ENCODE data around the gene DFFB.
A peak's percentile ranks its signal among the peaks of the same experiment; 100 is the strongest.

Gene DFFB

GRCh38 chr1:3892748-3893147, 35.5 kb downstream of the DFFB start:
- no peaks in the 10 kb centered on the region for H3K36me3 ChIP-seq (ENCODE audit: control insufficient read depth, insufficient read depth, low read length)
- no peak overlapping the region for H3K4me3 ChIP-seq (ENCODE audit: low read length)
- no peaks in the 10 kb centered on the region for H3K9me3 ChIP-seq (ENCODE audit: control insufficient read depth, low read length)
- no peaks in the 10 kb centered on the region for H3K4me1 ChIP-seq (ENCODE audit: control insufficient read depth, insufficient read depth, low read length)
- H3K9ac ChIP-seq (ENCODE audit: low read length) = no peak overlapping the region
- no peaks in the 10 kb centered on the region for H3K27me3 ChIP-seq (ENCODE audit: control insufficient read depth, insufficient read depth, low read length)

- no peaks in the 10 kb centered on the region for H3K4me1 ChIP-seq (ENCODE audit: control insufficient read depth, insufficient read depth, low read length)
- H3K9me3 ChIP-seq (ENCODE audit: control insufficient read depth, low read length) = no peaks in the 10 kb centered on the region
- H3K9ac ChIP-seq (ENCODE audit: low read length) = no peak overlapping the region
- H3K4me3 ChIP-seq (ENCODE audit: low read length) = no peak overlapping the region
- no peaks in the 10 kb centered on the region for H3K36me3 ChIP-seq (ENCODE audit: control insufficient read depth, insufficient read depth, low read length)
- H3K27me3 ChIP-seq (ENCODE audit: control insufficient read depth, insufficient read depth, low read length) = no peaks in the 10 kb centered on the region
These were observed 35.9 kb downstream of the DFFB start for GRCh38 chr1:3893190-3893589.

GRCh38 chr1:3894626-3895278, 37.5 kb downstream of the DFFB start:
- Histone ChIP-seq H3K9me3 (ENCODE audit: control insufficient read depth, low read length) (no peaks in the 10 kb centered on the region), H3K4me1 (ENCODE audit: control insufficient read depth, insufficient read depth, low read length) (peaks cover 5% of the 10 kb centered on the region), H3K4me3 (ENCODE audit: low read length) (no peak overlapping the region), H3K36me3 (ENCODE audit: control insufficient read depth, insufficient read depth, low read length) (no peaks in the 10 kb centered on the region), H3K27me3 (ENCODE audit: control insufficient read depth, insufficient read depth, low read length) (no peaks in the 10 kb centered on the region), H3K9ac (ENCODE audit: low read length) (no peak overlapping the region)

GRCh38 chr1:3895279-3895950, 38.1 kb downstream of the DFFB start:
- Histone ChIP-seq H3K36me3 (ENCODE audit: control insufficient read depth, insufficient read depth, low read length) (no peaks in the 10 kb centered on the region), H3K9ac (ENCODE audit: low read length) (no peak overlapping the region), H3K27me3 (ENCODE audit: control insufficient read depth, insufficient read depth, low read length) (no peaks in the 10 kb centered on the region), H3K4me3 (ENCODE audit: low read length) (no peak overlapping the region), H3K9me3 (ENCODE audit: control insufficient read depth, low read length) (no peaks in the 10 kb centered on the region), H3K4me1 (ENCODE audit: control insufficient read depth, insufficient read depth, low read length) (peaks cover 5% of the 10 kb centered on the region)

- Histone ChIP-seq H3K36me3 (ENCODE audit: control insufficient read depth, insufficient read depth, low read length) (no peaks in the 10 kb centered on the region), H3K4me1 (ENCODE audit: control insufficient read depth, insufficient read depth, low read length) (peaks cover 5% of the 10 kb centered on the region), H3K4me3 (ENCODE audit: low read length) (no peak overlapping the region), H3K27me3 (ENCODE audit: control insufficient read depth, insufficient read depth, low read length) (no peaks in the 10 kb centered on the region), H3K9me3 (ENCODE audit: control insufficient read depth, low read length) (no peaks in the 10 kb centered on the region), H3K9ac (ENCODE audit: low read length) (no peak overlapping the region)
These were observed 38.7 kb downstream of the DFFB start for GRCh38 chr1:3895951-3896325.

GRCh38 chr1:3896396-3897000, 39.2 kb downstream of the DFFB start:
- Histone ChIP-seq H3K4me1 (ENCODE audit: control insufficient read depth, insufficient read depth, low read length) (peaks cover 5% of the 10 kb centered on the region), H3K9ac (ENCODE audit: low read length) (no peak overlapping the region), H3K9me3 (ENCODE audit: control insufficient read depth, low read length) (no peaks in the 10 kb centered on the region), H3K27me3 (ENCODE audit: control insufficient read depth, insufficient read depth, low read length) (no peaks in the 10 kb centered on the region), H3K36me3 (ENCODE audit: control insufficient read depth, insufficient read depth, low read length) (no peaks in the 10 kb centered on the region), H3K4me3 (ENCODE audit: low read length) (no peak overlapping the region)

- Histone ChIP-seq H3K36me3 (ENCODE audit: control insufficient read depth, insufficient read depth, low read length) (no peaks in the 10 kb centered on the region), H3K4me3 (ENCODE audit: low read length) (no peak overlapping the region), H3K4me1 (ENCODE audit: control insufficient read depth, insufficient read depth, low read length) (peaks cover 11% of the 10 kb centered on the region), H3K9ac (ENCODE audit: low read length) (no peak overlapping the region), H3K27me3 (ENCODE audit: control insufficient read depth, insufficient read depth, low read length) (no peaks in the 10 kb centered on the region), H3K9me3 (ENCODE audit: control insufficient read depth, low read length) (no peaks in the 10 kb centered on the region)
These were observed 41.1 kb downstream of the DFFB start for GRCh38 chr1:3898475-3898735.

GRCh38 chr1:3898994-3899753, 41.9 kb downstream of the DFFB start:
- Histone ChIP-seq H3K4me3 (ENCODE audit: low read length) (peak overlapping the region; percentile 84), H3K4me1 (ENCODE audit: control insufficient read depth, insufficient read depth, low read length) (peaks cover 14% of the 10 kb centered on the region), H3K36me3 (ENCODE audit: control insufficient read depth, insufficient read depth, low read length) (no peaks in the 10 kb centered on the region), H3K9me3 (ENCODE audit: control insufficient read depth, low read length) (no peaks in the 10 kb centered on the region), H3K9ac (ENCODE audit: low read length) (peak overlapping the region; percentile 88), H3K27me3 (ENCODE audit: control insufficient read depth, insufficient read depth, low read length) (no peaks in the 10 kb centered on the region)

- H3K36me3 ChIP-seq (ENCODE audit: control insufficient read depth, insufficient read depth, low read length) = no peaks in the 10 kb centered on the region
- H3K27me3 ChIP-seq (ENCODE audit: control insufficient read depth, insufficient read depth, low read length) = no peaks in the 10 kb centered on the region
- H3K4me3 ChIP-seq (ENCODE audit: low read length) = peak overlapping the region; percentile 84
- peaks cover 14% of the 10 kb centered on the region for H3K4me1 ChIP-seq (ENCODE audit: control insufficient read depth, insufficient read depth, low read length)
- H3K9me3 ChIP-seq (ENCODE audit: control insufficient read depth, low read length) = no peaks in the 10 kb centered on the region
- H3K9ac ChIP-seq (ENCODE audit: low read length) = peak overlapping the region; percentile 88
These were observed 42.5 kb downstream of the DFFB start for GRCh38 chr1:3899754-3900149.

GRCh38 chr1:3900150-3900968, 43.1 kb downstream of the DFFB start, which contains the start of gene C1orf174:
C1orf174 (minus strand) TSS chr1:3900272; CDS start chr1:3900186, 86 bp downstream.
- Histone ChIP-seq H3K9ac (ENCODE audit: low read length) (peak within 1 kb of the TSS; percentile 88), H3K4me3 (ENCODE audit: low read length) (peak within 1 kb of the TSS; percentile 94), H3K9me3 (ENCODE audit: control insufficient read depth, low read length) (no peaks in the 10 kb centered on the region), H3K36me3 (ENCODE audit: control insufficient read depth, insufficient read depth, low read length) (no peaks in the 10 kb centered on the region), H3K4me1 (ENCODE audit: control insufficient read depth, insufficient read depth, low read length) (peaks cover 14% of the 10 kb centered on the region), H3K27me3 (ENCODE audit: control insufficient read depth, insufficient read depth, low read length) (no peaks in the 10 kb centered on the region)

GRCh38 chr1:3900969-3901529, 43.8 kb downstream of the DFFB start:
- H3K4me1 ChIP-seq (ENCODE audit: control insufficient read depth, insufficient read depth, low read length) = peaks cover 14% of the 10 kb centered on the region
- peak overlapping the region; percentile 88 for H3K9ac ChIP-seq (ENCODE audit: low read length)
- H3K9me3 ChIP-seq (ENCODE audit: control insufficient read depth, low read length) = no peaks in the 10 kb centered on the region
- H3K36me3 ChIP-seq (ENCODE audit: control insufficient read depth, insufficient read depth, low read length) = no peaks in the 10 kb centered on the region
- peak overlapping the region; percentile 94 for H3K4me3 ChIP-seq (ENCODE audit: low read length)
- H3K27me3 ChIP-seq (ENCODE audit: control insufficient read depth, insufficient read depth, low read length) = no peaks in the 10 kb centered on the region

Measured in mucosa of stomach (tissue), 1 donor.